Activated CD8-positive, alpha-beta T cell treated with anti-CD3 and anti-CD28 coated beads for 36 hours (primary cell): ENCODE results near the gene NDUFA12. TPM values are rescaled to one million over a fixed set of nuclear protein-coding genes. Genes with fewer than 3 reads are reported as not detected.
"Not testable (repeated sequence)": the region's sequence is repeated elsewhere in the genome, so short reads cannot be mapped to it uniquely, and the experiment has no call there.

Experiments
- ATAC-seq: fragments of 200-7000 bp; cut with Tn5 transposase; one replicate; pipeline ENCODE4 v1.10.0; 2021; ENCODE audit warnings: mild to moderate bottlenecking, moderate library complexity
- CTCF ChIA-PET: fragments of 350-600 bp; sonication (Branson Sonifier 250); formaldehyde crosslinking; loops from one replicate; lab custom pipeline; 2021; ENCODE audit warnings: antibody characterized with exemption; lab: Charles Lee
- POLR2A ChIA-PET: fragments of 350-600 bp; sonication (Branson Sonifier 250); formaldehyde crosslinking; loops from one replicate; lab custom pipeline; 2021; ENCODE audit warnings: antibody characterized with exemption; lab: Charles Lee
- DNase-seq: peaks from one replicate; pipeline ENCODE4 v3.0.0-alpha.2; 2020
- H3K27ac Mint-ChIP-seq: one replicate; pipeline ENCODE4 v1.8.0; 2021; ENCODE audit warnings: mild to moderate bottlenecking, mixed read lengths
- H3K27me3 Mint-ChIP-seq: one replicate; pipeline ENCODE4 v1.8.0; 2021; ENCODE audit warnings: mixed read lengths
- H3K36me3 Mint-ChIP-seq: one replicate; pipeline ENCODE4 v1.8.0; 2021; ENCODE audit warnings: low read depth, mixed read lengths
- H3K4me1 Mint-ChIP-seq: one replicate; pipeline ENCODE4 v1.8.0; 2021; ENCODE audit warnings: low read depth, mixed read lengths
- H3K4me3 Mint-ChIP-seq: one replicate; pipeline ENCODE4 v1.8.0; 2021; ENCODE audit warnings: mild to moderate bottlenecking, moderate library complexity, mixed read lengths
- H3K9me3 Mint-ChIP-seq: one replicate; pipeline ENCODE4 v1.8.0; 2021; ENCODE audit warnings: mixed read lengths
- CTCF ChIP-seq: fragments of 200-600 bp; IDR thresholded peaks from one replicate; pipeline ENCODE4 v1.8.0; 2022; ENCODE audit warnings: antibody characterized with exemption, mild to moderate bottlenecking
- intact Hi-C: fragments of 100-400 bp; cut with micrococcal nuclease; formaldehyde crosslinking; loops from one replicate; pipeline ENCODE4 v1.10.0; 2022
- total RNA-seq, 2 experiments: library from RNA; stranded (reverse); gene quantifications; one replicate each; pipeline ENCODE4 v1.2.3, GENCODE V29; 2021

The NDUFA12 gene
- total RNA-seq, 2 experiments from 2014 or later, result 123 to 128 TPM

GRCh38 chr12:94987076-94987669 is 16.3 kb downstream of the NDUFA12 start:
- H3K27me3 Mint-ChIP-seq, result no peaks in the 10 kb centered on the region
- ATAC-seq, result no peak
- peak overlapping the region; percentile 59 for H3K27ac Mint-ChIP-seq
- TF ChIP-seq CTCF, result no peak
- intact Hi-C loops, result no loop called here
- peaks cover 49% of the 10 kb centered on the region for H3K4me1 Mint-ChIP-seq
- peaks cover 43% of the 10 kb centered on the region for H3K36me3 Mint-ChIP-seq
- no peak for DNase-seq
- CTCF ChIA-PET, result interaction anchor here (0.6 to 1.2 kb wide), 2 partner anchors 14 to 442 kb away, joined by 3 read pairs; no protein-coding TSS in a partner anchor
- no peak overlapping the region for H3K4me3 Mint-ChIP-seq
- POLR2A ChIA-PET, result interaction anchor here (1.8 kb wide), 1 partner anchor 16 kb away, joined by 7 read pairs; the partner anchor contains the start of gene NDUFA12
- H3K9me3 Mint-ChIP-seq, result no peaks in the 10 kb centered on the region

GRCh38 chr12:94985099-94985498 is 18.4 kb downstream of the NDUFA12 start:
- H3K9me3 Mint-ChIP-seq, CTCF ChIA-PET, POLR2A ChIA-PET, H3K27ac Mint-ChIP-seq, ATAC-seq, DNase-seq, intact Hi-C loops, H3K4me3 Mint-ChIP-seq, H3K27me3 Mint-ChIP-seq: not testable (repeated sequence)
- Mint-ChIP-seq H3K4me1 (peaks cover 51% of the 10 kb centered on the region), H3K36me3 (peaks cover 37% of the 10 kb centered on the region)

GRCh38 chr12:94983321-94983720 is 20.2 kb downstream of the NDUFA12 start:
- Mint-ChIP-seq H3K4me1 (peaks cover 35% of the 10 kb centered on the region), H3K36me3 (peaks cover 25% of the 10 kb centered on the region), H3K4me3 (no peak overlapping the region), H3K9me3 (no peaks in the 10 kb centered on the region), H3K27me3 (no peaks in the 10 kb centered on the region), H3K27ac (no peak overlapping the region)
- DNase-seq, result no peak
- no peak for TF ChIP-seq CTCF
- no peak for ATAC-seq
- ChIA-PET CTCF (interaction anchor here (1.1 to 1.4 kb wide), 2 partner anchors 9 to 11 kb away, joined by 3 to 4 read pairs; no protein-coding TSS in a partner anchor), POLR2A (no interaction called here)
- intact Hi-C loops, result no loop called here

GRCh38 chr12:94982456-94982855 is 21.0 kb downstream of the NDUFA12 start:
- Mint-ChIP-seq H3K27ac (no peak overlapping the region), H3K4me1 (peaks cover 34% of the 10 kb centered on the region), H3K4me3 (no peak overlapping the region), H3K9me3 (no peaks in the 10 kb centered on the region), H3K36me3 (peaks cover 20% of the 10 kb centered on the region), H3K27me3 (no peaks in the 10 kb centered on the region)
- no peak for ATAC-seq
- no peak for DNase-seq
- no peak for TF ChIP-seq CTCF
- ChIA-PET POLR2A (interaction anchor here (1.1 kb wide), 1 partner anchor 9 kb away, joined by 4 read pairs; no protein-coding TSS in a partner anchor), CTCF (interaction anchor here (1.0 to 1.4 kb wide), 2 partner anchors 9 to 30 kb away, joined by 3 to 4 read pairs; no protein-coding TSS in a partner anchor)
- intact Hi-C loops, result no loop called here

- intact Hi-C loops, result no loop called here
- TF ChIP-seq CTCF, result no peak
- Mint-ChIP-seq H3K36me3 (peaks cover 13% of the 10 kb centered on the region), H3K27me3 (no peaks in the 10 kb centered on the region), H3K9me3 (no peaks in the 10 kb centered on the region), H3K4me3 (no peak overlapping the region), H3K27ac (no peak overlapping the region), H3K4me1 (peaks cover 27% of the 10 kb centered on the region)
- ChIA-PET CTCF (interaction anchor here (0.7 to 1.0 kb wide), 3 partner anchors 9 to 377 kb away, joined by 3 read pairs; no protein-coding TSS in a partner anchor), POLR2A (no interaction called here)
- no peak for ATAC-seq
- DNase-seq, result no peak
Measured at GRCh38 chr12:94980577-94980976, 22.9 kb downstream of the NDUFA12 start.
